ENCODE results near the gene SMAD1.

The SMAD1 gene

DNA sequence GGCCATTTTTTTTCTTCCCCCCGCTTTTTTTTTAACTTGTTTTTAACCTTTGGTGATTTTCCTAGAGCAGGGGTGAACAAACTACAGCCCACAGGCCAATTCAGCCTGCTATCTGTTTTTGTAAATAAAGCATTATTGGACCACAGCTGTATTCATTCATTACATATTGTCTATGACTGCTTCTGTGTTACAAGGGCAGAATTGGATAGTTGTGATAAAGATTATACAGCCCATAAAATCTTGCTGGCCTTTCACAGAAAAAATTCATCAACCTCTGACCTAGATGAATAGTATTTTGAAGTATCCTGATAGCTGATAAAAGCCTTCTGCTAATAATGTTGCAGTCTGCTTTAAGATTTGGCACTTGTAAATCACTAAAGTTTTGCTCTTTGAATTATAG lies 63.4 kb downstream of the SMAD1 start:
- no peak overlapping the region for H3K4me3 ChIP-seq
- H4K20me1 ChIP-seq: peaks cover 0 to under 1% (median 0%) of the 10 kb centered on the region in 11 experiments; a peak in 1 of 22 replicates
- no peak for TF ChIP-seq Cebpa-rat (IDR thresholded peaks at IDR 0.05)
- peaks cover 63 to 96% (median 80%) of the 10 kb centered on the region in 11 experiments for H3K36me3 ChIP-seq
- peak overlapping the region in 6 of 11 experiments; percentile 39 to 55 (median 52); a peak in 9 of 22 replicates for H3K4me2 ChIP-seq
- peak overlapping the region in 5 of 11 experiments; percentile 12 to 53 (median 43); a peak in 4 of 22 replicates for H3K9ac ChIP-seq
- no peaks in the 10 kb centered on the region for H3K9me3 ChIP-seq (replicated peaks in 1 of 11)
- H3K4me1 ChIP-seq: peaks cover 0 to 28% (median 21%) of the 10 kb centered on the region in 10 experiments; a peak in 16 of 20 replicates
- H3K27me3 ChIP-seq: no peaks in the 10 kb centered on the region
- H3K27ac ChIP-seq: peak overlapping the region in 10 of 11 experiments; percentile 42 to 77 (median 68); a peak in 18 of 22 replicates

DNA sequence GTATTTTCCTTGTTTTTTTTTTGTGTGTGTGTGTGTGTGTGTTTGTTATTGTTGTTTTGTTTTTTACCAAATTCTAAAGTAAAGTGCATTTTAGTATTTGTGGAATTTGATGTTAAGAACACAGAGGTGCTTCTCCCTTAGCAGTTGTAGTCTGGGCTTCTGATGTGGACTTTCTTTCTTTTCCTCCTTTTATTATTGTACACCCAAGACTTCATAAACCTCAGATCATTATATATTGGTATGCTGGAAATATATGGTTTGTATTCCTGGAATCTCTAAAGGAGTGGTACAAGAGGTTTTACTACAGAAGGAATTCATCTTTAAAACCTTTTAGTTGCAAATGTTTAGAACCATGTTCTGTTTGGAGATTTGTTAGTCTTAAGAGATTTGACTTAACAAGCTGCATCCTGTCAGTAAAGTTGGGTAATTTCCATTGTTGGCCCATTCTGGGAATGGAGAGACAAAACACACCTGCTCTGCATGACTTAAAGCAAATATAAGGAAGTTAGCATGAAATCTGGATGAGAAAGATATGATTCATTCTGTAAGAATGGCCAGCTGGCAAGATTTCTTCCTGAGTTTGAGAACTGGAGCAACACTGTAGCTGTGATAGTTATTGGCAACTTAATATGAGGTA lies 64.0 kb downstream of the SMAD1 start:
- H3K9ac ChIP-seq: peak overlapping the region in 5 of 11 experiments; percentile 19 to 53 (median 43); a peak in 4 of 22 replicates
- no peaks in the 10 kb centered on the region for H3K9me3 ChIP-seq (replicated peaks in 1 of 11)
- no peak overlapping the region for H3K4me3 ChIP-seq
- H3K4me1 ChIP-seq: peaks cover 0 to 25% (median 19%) of the 10 kb centered on the region in 10 experiments; a peak in 14 of 20 replicates
- H4K20me1 ChIP-seq: no peaks in the 10 kb centered on the region
- peak overlapping the region in 9 of 11 experiments; percentile 8 to 55 (median 43); a peak in 17 of 22 replicates for H3K4me2 ChIP-seq
- peaks cover 61 to 95% (median 81%) of the 10 kb centered on the region in 11 experiments for H3K36me3 ChIP-seq
- H3K27me3 ChIP-seq: no peaks in the 10 kb centered on the region
- H3K27ac ChIP-seq: peak overlapping the region in 10 of 11 experiments; percentile 42 to 77 (median 68); a peak in 18 of 22 replicates
- peak in 1 of 11 experiments; percentile 45; a peak in 1 of 22 replicates for TF ChIP-seq Cebpa-rat (IDR thresholded peaks at IDR 0.05)

DNA sequence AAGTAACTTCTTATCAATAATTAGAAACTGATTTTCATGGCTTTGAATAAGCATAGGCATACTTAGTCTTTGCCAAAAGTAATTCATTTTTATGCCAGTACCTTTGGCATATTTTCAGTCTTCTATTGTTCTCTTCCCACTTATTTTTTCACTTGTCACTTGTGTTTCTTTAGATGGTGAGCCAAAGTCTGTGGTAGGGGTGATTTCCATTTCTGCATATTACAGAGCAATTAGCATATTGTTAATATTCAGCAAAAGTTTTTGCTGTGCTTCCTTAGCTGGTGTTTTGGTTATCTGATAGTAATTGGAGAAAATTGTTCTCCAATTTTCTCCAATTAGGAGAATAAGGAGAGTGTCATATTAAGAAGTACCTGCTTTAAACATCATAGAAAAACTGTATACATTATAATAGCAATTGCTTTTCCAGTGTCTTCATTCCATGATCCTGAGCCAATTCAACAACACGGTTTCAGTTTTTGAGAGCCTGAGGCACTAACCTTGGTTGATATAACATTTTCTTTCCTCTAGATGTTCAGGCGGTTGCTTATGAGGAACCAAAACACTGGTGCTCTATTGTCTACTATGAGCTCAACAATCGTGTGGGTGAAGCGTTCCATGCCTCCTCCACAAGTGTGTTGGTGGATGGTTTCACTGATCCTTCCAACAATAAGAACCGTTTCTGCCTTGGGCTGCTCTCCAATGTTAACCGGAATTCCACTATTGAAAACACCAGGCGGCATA lies 64.7 kb downstream of the SMAD1 start:
- Histone ChIP-seq H3K4me2 (peak overlapping the region in 9 of 11 experiments; percentile 8 to 55 (median 43); a peak in 17 of 22 replicates), H3K27me3 (no peaks in the 10 kb centered on the region), H3K4me1 (peaks cover 0 to 25% (median 20%) of the 10 kb centered on the region in 10 experiments; a peak in 14 of 20 replicates), H3K4me3 (no peak overlapping the region), H4K20me1 (no peaks in the 10 kb centered on the region), H3K27ac (peak overlapping the region in 10 of 11 experiments; percentile 18 to 77 (median 61); a peak in 17 of 22 replicates), H3K9ac (peak overlapping the region in 5 of 11 experiments; percentile 28 to 46 (median 37); a peak in 4 of 22 replicates), H3K9me3 (replicated peaks in 1 of 11) (no peaks in the 10 kb centered on the region), H3K36me3 (peaks cover 55 to 88% (median 81%) of the 10 kb centered on the region in 11 experiments)
- no peak for TF ChIP-seq Cebpa-rat (IDR thresholded peaks at IDR 0.05)

DNA sequence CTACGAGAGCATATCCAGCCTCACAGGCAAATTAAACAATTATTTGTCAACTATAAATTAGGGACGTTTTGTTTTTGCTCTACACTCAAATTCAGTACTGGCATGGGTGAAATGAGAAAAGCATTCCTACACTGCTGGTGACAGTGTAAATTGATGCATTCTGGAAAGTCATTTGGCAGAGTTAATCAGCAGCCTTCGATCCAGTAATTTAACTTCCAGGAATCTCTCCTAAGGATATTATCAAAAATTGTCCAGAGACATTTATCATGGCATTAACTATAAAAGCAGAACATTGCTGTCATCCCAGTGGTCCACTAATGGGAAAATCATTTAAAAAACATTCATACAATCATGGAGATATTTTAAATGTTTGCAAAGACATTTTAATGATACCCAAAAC lies 70.0 kb downstream of the SMAD1 start:
- Histone ChIP-seq H3K9ac (no peak overlapping the region), H3K4me1 (peaks cover under 1 to 13% (median 5%) of the 10 kb centered on the region in 10 experiments; a peak in 15 of 20 replicates), H3K27ac (no peak overlapping the region), H3K4me3 (no peak overlapping the region), H3K36me3 (peaks cover 52 to 92% (median 74%) of the 10 kb centered on the region in 11 experiments), H3K4me2 (no peak overlapping the region), H3K9me3 (replicated peaks in 1 of 11) (no peaks in the 10 kb centered on the region), H4K20me1 (0 out of 22 replicates have a peak, but pooled peaks cover 0 to 5% (median 0%) of the 10 kb centered on the region in 11 experiments), H3K27me3 (no peaks in the 10 kb centered on the region)
- TF ChIP-seq Cebpa-rat (IDR thresholded peaks at IDR 0.05): no peak

DNA sequence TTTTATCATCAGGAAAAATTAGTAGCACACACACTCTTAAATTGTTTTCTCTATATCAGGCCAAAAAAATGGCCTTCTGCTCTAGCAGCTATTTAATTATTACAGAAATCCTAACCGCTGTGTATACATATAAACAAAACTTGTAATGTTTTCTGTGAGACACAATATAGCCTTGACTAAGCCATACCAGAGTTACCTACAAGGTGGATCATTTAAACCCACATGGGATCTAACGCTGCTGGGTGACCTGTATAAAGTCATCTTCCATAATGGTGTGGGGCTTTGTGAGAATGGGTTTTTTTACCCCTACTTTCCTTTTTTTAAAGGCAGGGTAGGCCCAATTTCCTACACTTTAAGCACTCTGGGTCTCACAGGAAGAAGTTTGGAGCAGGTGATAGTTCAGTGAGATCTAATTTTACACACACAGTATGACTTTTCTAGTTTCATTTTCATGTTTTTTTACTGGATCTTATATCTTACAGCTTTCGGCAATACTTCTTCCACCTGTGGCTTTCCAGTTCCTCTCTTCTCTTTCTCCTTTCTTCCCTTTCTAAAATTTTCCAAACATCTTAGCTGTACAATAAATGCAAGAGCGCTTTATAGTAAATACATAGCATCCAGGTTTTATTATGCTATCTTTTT lies 70.6 kb downstream of the SMAD1 start:
- Histone ChIP-seq H3K27ac (peak overlapping the region in 1 of 11 experiments; percentile 10; a peak in 1 of 22 replicates), H3K36me3 (peaks cover 51 to 91% (median 71%) of the 10 kb centered on the region in 11 experiments), H4K20me1 (0 out of 22 replicates have a peak, but pooled peaks cover 0 to 5% (median 0%) of the 10 kb centered on the region in 11 experiments), H3K27me3 (no peaks in the 10 kb centered on the region), H3K9me3 (replicated peaks in 1 of 11) (no peaks in the 10 kb centered on the region), H3K4me1 (peaks cover 0 to 13% (median 5%) of the 10 kb centered on the region in 10 experiments; a peak in 7 of 20 replicates), H3K4me3 (no peak overlapping the region), H3K4me2 (peak overlapping the region in 2 of 11 experiments; percentile 0 to 23; a peak in 1 of 22 replicates), H3K9ac (no peak overlapping the region)
- no peak for TF ChIP-seq Cebpa-rat (IDR thresholded peaks at IDR 0.05)

DNA sequence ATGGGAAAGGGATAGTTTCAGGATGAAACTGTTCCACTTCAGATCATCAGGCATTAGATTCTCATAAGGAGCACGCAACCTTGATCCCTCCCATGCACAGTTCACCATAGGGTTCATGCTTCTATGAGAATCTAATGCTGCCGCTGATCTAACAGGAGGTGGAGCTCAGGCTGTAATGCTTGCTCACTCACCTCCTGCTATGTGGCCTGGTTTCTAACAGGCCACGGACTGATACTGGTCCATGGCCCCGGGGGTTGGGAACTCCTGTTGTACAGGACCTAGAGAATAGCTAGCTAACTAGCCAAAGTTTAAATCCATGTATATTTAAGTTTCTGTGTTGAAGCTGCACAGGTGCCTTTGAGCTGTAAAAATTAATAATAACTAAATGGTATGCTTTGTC lies 71.7 kb downstream of the SMAD1 start:
- no peaks in the 10 kb centered on the region for H3K9me3 ChIP-seq (replicated peaks in 1 of 11)
- peaks cover 47 to 87% (median 67%) of the 10 kb centered on the region in 11 experiments for H3K36me3 ChIP-seq
- no peak overlapping the region for H3K4me2 ChIP-seq
- no peak for TF ChIP-seq Cebpa-rat (IDR thresholded peaks at IDR 0.05)
- no peak overlapping the region for H3K4me3 ChIP-seq
- H3K4me1 ChIP-seq: peaks cover 0 to 13% (median 5%) of the 10 kb centered on the region in 10 experiments; a peak in 7 of 20 replicates
- H4K20me1 ChIP-seq: 0 out of 22 replicates have a peak, but pooled peaks cover 0 to 5% (median 0%) of the 10 kb centered on the region in 11 experiments
- no peak overlapping the region for H3K27ac ChIP-seq
- no peaks in the 10 kb centered on the region for H3K27me3 ChIP-seq
- no peak overlapping the region for H3K9ac ChIP-seq

DNA sequence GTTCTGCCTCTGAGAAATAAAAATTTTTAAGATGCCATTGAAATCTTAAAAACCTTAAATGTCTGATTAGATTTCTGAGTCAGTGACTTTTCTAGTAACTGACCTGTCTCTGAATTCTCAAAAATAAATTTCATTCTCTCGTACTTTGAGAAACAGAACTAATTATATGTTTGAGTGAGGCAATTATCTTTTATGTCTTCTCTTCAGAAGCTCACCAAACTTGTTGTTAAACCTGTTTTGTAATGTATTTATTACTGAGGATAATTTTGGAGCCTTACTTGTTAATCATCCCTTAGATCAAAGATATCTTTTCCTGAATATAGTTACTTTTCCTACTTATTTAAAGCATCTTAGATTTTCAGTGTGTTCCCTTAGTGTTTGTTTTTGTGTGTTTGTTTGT lies 73.0 kb downstream of the SMAD1 start:
- H3K27me3 ChIP-seq: no peaks in the 10 kb centered on the region
- H3K4me1 ChIP-seq: peaks cover 0 to 13% (median 5%) of the 10 kb centered on the region in 10 experiments; a peak in 7 of 20 replicates
- H3K4me2 ChIP-seq: no peak overlapping the region
- no peak overlapping the region for H3K4me3 ChIP-seq
- H3K9ac ChIP-seq: no peak overlapping the region
- no peak for TF ChIP-seq Cebpa-rat (IDR thresholded peaks at IDR 0.05)
- H3K27ac ChIP-seq: no peak overlapping the region
- H4K20me1 ChIP-seq: 0 out of 22 replicates have a peak, but pooled peaks cover 0 to 5% (median 0%) of the 10 kb centered on the region in 11 experiments
- H3K9me3 ChIP-seq (replicated peaks in 1 of 11): peaks cover 0 to 7% (median 0%) of the 10 kb centered on the region in 11 experiments; a peak in 5 of 22 replicates
- H3K36me3 ChIP-seq: peaks cover 50 to 89% (median 68%) of the 10 kb centered on the region in 11 experiments

DNA sequence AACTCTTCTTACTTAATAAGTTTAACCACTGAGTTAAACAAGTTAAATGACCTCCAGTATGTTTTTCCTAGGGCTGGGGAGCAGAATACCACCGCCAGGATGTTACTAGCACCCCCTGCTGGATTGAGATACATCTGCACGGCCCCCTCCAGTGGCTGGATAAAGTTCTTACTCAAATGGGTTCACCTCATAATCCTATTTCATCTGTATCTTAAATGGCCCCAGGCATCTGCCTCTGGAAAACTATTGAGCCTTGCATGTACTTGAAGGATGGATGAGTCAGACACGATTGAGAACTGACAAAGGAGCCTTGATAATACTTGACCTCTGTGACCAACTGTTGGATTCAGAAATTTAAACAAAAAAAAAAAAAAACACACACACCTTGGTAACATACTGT lies 76.1 kb downstream of the SMAD1 start:
- Histone ChIP-seq H3K4me2 (no peak overlapping the region), H3K27me3 (no peaks in the 10 kb centered on the region), H3K4me1 (no peaks in the 10 kb centered on the region), H3K9me3 (replicated peaks in 1 of 11) (peaks cover 0 to 11% (median 6%) of the 10 kb centered on the region in 11 experiments; a peak in 6 of 22 replicates), H3K36me3 (peaks cover 63 to 97% (median 77%) of the 10 kb centered on the region in 11 experiments), H4K20me1 (0 out of 22 replicates have a peak, but pooled peaks cover 0 to 5% (median 0%) of the 10 kb centered on the region in 11 experiments), H3K9ac (no peak overlapping the region), H3K27ac (no peak overlapping the region), H3K4me3 (no peak overlapping the region)
- no peak for TF ChIP-seq Cebpa-rat (IDR thresholded peaks at IDR 0.05)
